HepG2 (cell line): Measurements from ENCODE around the gene TBCD. TPM values are rescaled to one million over a fixed set of nuclear protein-coding genes. Genes with fewer than 3 reads are reported as not detected.

Experiments
- ARID3A ChIP-seq: IDR thresholded peaks from 2 replicates; pipeline ENCODE4 v1.6.1; 2012; ENCODE audit warnings: low read depth, low read length, improper control_type of control experiment
- BHLHE40 ChIP-seq: IDR thresholded peaks from 2 replicates; pipeline ENCODE4 v1.6.1; 2011; ENCODE audit warnings: low read length, improper control_type of control experiment
- BRF2 ChIP-seq: sonication (generic); formaldehyde crosslinking; IDR thresholded peaks from 2 replicates; pipeline ENCODE4 v1.8.1; 2022; ENCODE audit warnings: mild to moderate bottlenecking, missing genetic modification reagents
- E2F5 ChIP-seq: sonication (generic); formaldehyde crosslinking; conservative IDR thresholded peaks from 2 replicates; pipeline ENCODE4 v1.4.0; 2020; ENCODE audit warnings: missing genetic modification reagents
- HOXA9 ChIP-seq: sonication (generic); formaldehyde crosslinking; IDR thresholded peaks from 2 replicates; pipeline ENCODE4 v1.8.1; 2022; ENCODE audit warnings: missing genetic modification reagents, mild to moderate bottlenecking, moderate library complexity, borderline replicate concordance
- KMT2A ChIP-seq: sonication (generic); formaldehyde crosslinking; IDR thresholded peaks from 2 replicates; pipeline ENCODE4 v1.4.0; 2020; ENCODE audit warnings: missing genetic modification reagents
- YEATS4 ChIP-seq: sonication (generic); formaldehyde crosslinking; IDR thresholded peaks from 2 replicates; pipeline ENCODE4 v1.4.0; 2020; ENCODE audit warnings: missing genetic modification reagents, borderline replicate concordance
- ZC3H13 ChIP-seq: sonication (generic); formaldehyde crosslinking; IDR thresholded peaks from 2 replicates; pipeline ENCODE4 v1.8.1; 2023; ENCODE audit warnings: mild to moderate bottlenecking, missing genetic modification reagents, moderate library complexity
- ZKSCAN5 ChIP-seq: sonication (generic); formaldehyde crosslinking; IDR thresholded peaks from 2 replicates; pipeline ENCODE4 v1.5.1; 2020; ENCODE audit warnings: mild to moderate bottlenecking, missing genetic modification reagents
- ZNF251 ChIP-seq: sonication (generic); formaldehyde crosslinking; IDR thresholded peaks from 2 replicates; pipeline ENCODE4 v1.9.0; 2021; ENCODE audit warnings: mild to moderate bottlenecking, missing genetic modification reagents
- ZNF3 ChIP-seq: IDR thresholded peaks from 2 replicates; pipeline ENCODE4 v1.7.0; 2017; ENCODE audit warnings: inconsistent platforms
- ZNF329 ChIP-seq: sonication (generic); formaldehyde crosslinking; IDR thresholded peaks from 2 replicates; pipeline ENCODE4 v1.9.0; 2021; ENCODE audit warnings: low read depth, mild to moderate bottlenecking, missing genetic modification reagents
- ZNF558 ChIP-seq: sonication (generic); formaldehyde crosslinking; IDR thresholded peaks from 2 replicates; pipeline ENCODE4 v1.9.0; 2022; ENCODE audit warnings: mild to moderate bottlenecking, missing genetic modification reagents, borderline replicate concordance
- ZNF678 ChIP-seq: sonication (generic); formaldehyde crosslinking; IDR thresholded peaks from 2 replicates; pipeline ENCODE4 v1.4.0; 2020; ENCODE audit warnings: mild to moderate bottlenecking, missing genetic modification reagents
- ZNF687 ChIP-seq: sonication (generic); formaldehyde crosslinking; IDR thresholded peaks from 2 replicates; pipeline ENCODE4 v1.5.1; 2020; ENCODE audit warnings: mild to moderate bottlenecking, missing genetic modification reagents, moderate library complexity
- ZNF780A ChIP-seq: sonication (generic); formaldehyde crosslinking; IDR thresholded peaks from 2 replicates; pipeline ENCODE4 v1.8.0; 2022; ENCODE audit warnings: mild to moderate bottlenecking, missing genetic modification reagents, moderate library complexity
- ZNF790 ChIP-seq: sonication (generic); formaldehyde crosslinking; IDR thresholded peaks from 2 replicates; pipeline ENCODE4 v1.8.0; 2022; ENCODE audit warnings: missing genetic modification reagents, mild to moderate bottlenecking, borderline replicate concordance
- ZNF878 ChIP-seq: sonication (generic); formaldehyde crosslinking; IDR thresholded peaks from 2 replicates; pipeline ENCODE4 v1.8.1; 2023; ENCODE audit warnings: mild to moderate bottlenecking, missing genetic modification reagents, moderate library complexity
- ZSCAN30 ChIP-seq: sonication (generic); formaldehyde crosslinking; IDR thresholded peaks from 2 replicates; pipeline ENCODE4 v1.5.0; 2020; ENCODE audit warnings: mild to moderate bottlenecking, missing genetic modification reagents
- ZZZ3 ChIP-seq: sonication (generic); formaldehyde crosslinking; IDR thresholded peaks from 2 replicates; pipeline ENCODE4 v1.4.0; 2020; ENCODE audit warnings: missing genetic modification reagents, mild to moderate bottlenecking, borderline replicate concordance
- polyA plus RNA-seq, 8 experiments: library from polyadenylated mRNA; depleted of rRNA in 3 of 8; stranded (reverse) in 7 of 8; unstranded in 1 of 8; fragments of >200 nt; fragmentation: Illumina TruSeq in 4 of 8; extraction: Trizol in 4 of 8; gene quantifications; 2 replicates each; pipeline versions ENCODE4 v1.2.1 to v1.2.3, GENCODE V29; 2011 to 2016; ENCODE audit warnings: low read depth in 4 of 8, missing spikeins in 1 of 8, mixed read lengths in 1 of 8; ENCODE audit not compliant: insufficient read depth in 1 of 8
- total RNA-seq, 5 experiments: library from RNA; depleted of rRNA; stranded (reverse); fragments of >200 nt; fragmentation: Illumina TruSeq; extraction: Trizol; gene quantifications; 2 replicates each; pipeline ENCODE4 v1.2.3, GENCODE V29; 2016; ENCODE audit warnings: low read depth in 1 of 5

TBCD gene
- total and polyA plus RNA-seq, 2 of the 13 experiments (the other 11 are each of a cell fraction or from before 2014, with no cell fraction given), result 33.9 to 54.8 TPM

- peak; percentile 89 for TF ChIP-seq E2F5 (CRISPR knock-in tag)
- 0 out of 2 replicates have a peak, but pooled peaks have one; percentile 45 for TF ChIP-seq HOXA9 (CRISPR knock-in tag)
- TF ChIP-seq BHLHE40, result peak; percentile 84
- TF ChIP-seq ZKSCAN5 (CRISPR knock-in tag), result no peak
- peak; percentile 46; the same call in 1 of the 2 replicates for TF ChIP-seq ZNF329 (CRISPR knock-in tag)
- TF ChIP-seq KMT2A (CRISPR knock-in tag), result 0 out of 2 replicates have a peak, but pooled peaks have one; percentile 18
- TF ChIP-seq ZNF780A (CRISPR knock-in tag), result peak; percentile 70
- TF ChIP-seq ARID3A, result no peak
- peak; percentile 30; the same call in 1 of the 2 replicates for TF ChIP-seq ZSCAN30 (CRISPR knock-in tag)
- TF ChIP-seq ZNF687 (CRISPR knock-in tag), result peak; percentile 88
- peak; percentile 70; the same call in 1 of the 2 replicates for TF ChIP-seq YEATS4 (CRISPR knock-in tag)
- TF ChIP-seq ZNF878 (CRISPR knock-in tag), result no peak
- TF ChIP-seq ZNF3 (CRISPR knock-in tag), result no peak
- peak; percentile 46; the same call in 1 of the 2 replicates for TF ChIP-seq ZC3H13
- no peak for TF ChIP-seq ZNF678 (CRISPR knock-in tag)
- no peak for TF ChIP-seq ZZZ3 (CRISPR knock-in tag)
- TF ChIP-seq BRF2 (CRISPR knock-in tag), result no peak
- TF ChIP-seq ZNF251, result no peak
- no peak for TF ChIP-seq ZNF558 (CRISPR knock-in tag)
- peak; percentile 72; the same call in 1 of the 2 replicates for TF ChIP-seq ZNF790 (CRISPR knock-in tag)
These were observed 35.5 kb upstream of the TBCD start, which contains the start of gene FN3KRP (continued) for GRCh38 chr17:82716203-82717010.
